Lower lobe of right lung (tissue), 2 donors: ENCODE data around the gene UBE2N. TPM values are rescaled to one million over a fixed set of nuclear protein-coding genes. Genes with fewer than 3 reads are reported as not detected.

Experiments used
- ATAC-seq, 2 donors: fragments of 200-7000 bp; cut with Tn5 transposase; one replicate each; pipeline ENCODE4 v1.9.1; 2020 to 2022; ENCODE audit warnings: mild to moderate bottlenecking in 2 of 2, moderate library complexity in 2 of 2
- DNase-seq: peaks from one replicate; pipeline ENCODE4 v3.0.0-alpha.2; 2020
- H3K27ac ChIP-seq: fragments of 200-600 bp; one replicate; pipeline ENCODE4 v1.8.0; 2022
- H3K27me3 ChIP-seq: fragments of 200-600 bp; one replicate; pipeline ENCODE4 v1.8.0; 2022; ENCODE audit warnings: low read depth
- H3K36me3 ChIP-seq: fragments of 200-600 bp; one replicate; pipeline ENCODE4 v1.8.0; 2022; ENCODE audit warnings: mild to moderate bottlenecking
- H3K4me1 ChIP-seq: fragments of 200-600 bp; one replicate; pipeline ENCODE4 v1.8.0; 2022
- H3K4me3 ChIP-seq: fragments of 200-600 bp; one replicate; pipeline ENCODE4 v1.8.0; 2022; ENCODE audit warnings: mild to moderate bottlenecking
- H3K9me3 ChIP-seq: fragments of 200-600 bp; one replicate; pipeline ENCODE4 v1.8.0; 2022
- CTCF ChIP-seq: fragments of 200-600 bp; IDR thresholded peaks from one replicate; pipeline ENCODE4 v1.8.0; 2022; ENCODE audit warnings: antibody characterized with exemption, mild to moderate bottlenecking
- intact Hi-C: fragments of 100-400 bp; cut with DNase I; formaldehyde crosslinking; loops from one replicate; pipeline ENCODE4 v1.11.0; 2022
- total RNA-seq: library from RNA; stranded (reverse); fragmentation: NEBNext Ultra II Directional; extraction: Animal tissue kit (Norgen Biotek cat#: 25700); gene quantifications from one replicate; pipeline ENCODE4 v1.2.1, GENCODE V29; 2021
- donor health status: DM: no; HTN: yes; CAD: no; lungs with severe emphysema.

Gene UBE2N
- total RNA-seq, 1 donor from 2014 or later: 65.7 TPM

- peaks cover 4% of the 10 kb centered on the region for H3K4me1 ChIP-seq
- no peak for ATAC-seq
- no peak for TF ChIP-seq CTCF
- H3K4me3 ChIP-seq: no peak overlapping the region
- intact Hi-C loops: no loop called here
- no peaks in the 10 kb centered on the region for H3K9me3 ChIP-seq
- H3K27ac ChIP-seq: no peak overlapping the region
- H3K27me3 ChIP-seq: no peaks in the 10 kb centered on the region
- DNase-seq: no peak
- no peaks in the 10 kb centered on the region for H3K36me3 ChIP-seq
Measured at GRCh38 chr12:93461503-93461902, 19.8 kb upstream of the UBE2N start.

DNA sequence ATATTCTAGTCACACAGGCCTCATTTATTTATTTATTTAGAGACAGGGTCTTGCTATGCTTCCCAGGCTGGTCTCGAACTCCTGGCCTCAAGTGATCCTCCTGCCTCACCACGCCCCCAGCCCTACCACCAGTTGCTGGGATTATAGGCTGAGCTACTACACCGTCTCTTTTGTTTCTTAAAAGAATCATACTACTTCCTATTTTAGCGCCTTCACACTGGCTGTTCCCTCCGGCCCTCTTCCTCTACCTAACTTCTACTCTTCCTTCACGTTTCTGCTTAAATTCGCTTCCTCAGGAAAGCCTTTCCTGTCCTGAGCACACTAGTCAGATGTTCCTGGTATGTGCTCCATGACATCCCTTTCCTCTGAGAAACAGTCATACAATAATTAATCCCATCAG, 19.2 kb upstream of the UBE2N start:
- no peak overlapping the region for H3K4me3 ChIP-seq
- H3K9me3 ChIP-seq: no peaks in the 10 kb centered on the region
- H3K27me3 ChIP-seq: no peaks in the 10 kb centered on the region
- H3K36me3 ChIP-seq: no peaks in the 10 kb centered on the region
- DNase-seq (no peak), ATAC-seq (no peak)
- intact Hi-C loops: no loop called here
- H3K27ac ChIP-seq: no peak overlapping the region
- H3K4me1 ChIP-seq: peaks cover 4% of the 10 kb centered on the region
- no peak for TF ChIP-seq CTCF

- no peak for DNase-seq
- Histone ChIP-seq H3K27me3 (no peaks in the 10 kb centered on the region), H3K27ac (no peak overlapping the region), H3K4me3 (no peak overlapping the region), H3K36me3 (no peaks in the 10 kb centered on the region), H3K9me3 (no peaks in the 10 kb centered on the region), H3K4me1 (peaks cover 4% of the 10 kb centered on the region)
- intact Hi-C loops: no loop called here
- no peak for ATAC-seq
- no peak for TF ChIP-seq CTCF
Measured at GRCh38 chr12:93460003-93460402, 18.3 kb upstream of the UBE2N start.

DNA sequence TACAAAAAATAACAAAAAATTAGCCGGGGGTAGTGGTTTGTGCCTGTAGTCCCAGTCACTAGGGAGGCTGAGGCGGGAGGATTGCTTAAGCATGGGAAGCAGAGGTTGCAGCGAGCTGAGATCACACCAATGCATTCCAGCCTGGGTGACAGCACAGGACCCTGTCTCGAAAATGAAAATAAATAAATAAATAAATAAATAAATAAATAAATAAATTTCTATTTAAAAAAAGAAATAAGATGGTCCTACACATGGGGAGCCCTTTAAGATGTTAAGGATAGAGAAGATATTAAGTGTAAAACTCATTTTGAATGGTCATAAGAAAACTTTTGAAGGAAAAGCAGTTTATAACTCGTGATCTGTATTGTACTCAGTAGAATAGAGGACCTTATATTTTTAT, 17.4 kb upstream of the UBE2N start:
- no peaks in the 10 kb centered on the region for H3K27me3 ChIP-seq

DNA sequence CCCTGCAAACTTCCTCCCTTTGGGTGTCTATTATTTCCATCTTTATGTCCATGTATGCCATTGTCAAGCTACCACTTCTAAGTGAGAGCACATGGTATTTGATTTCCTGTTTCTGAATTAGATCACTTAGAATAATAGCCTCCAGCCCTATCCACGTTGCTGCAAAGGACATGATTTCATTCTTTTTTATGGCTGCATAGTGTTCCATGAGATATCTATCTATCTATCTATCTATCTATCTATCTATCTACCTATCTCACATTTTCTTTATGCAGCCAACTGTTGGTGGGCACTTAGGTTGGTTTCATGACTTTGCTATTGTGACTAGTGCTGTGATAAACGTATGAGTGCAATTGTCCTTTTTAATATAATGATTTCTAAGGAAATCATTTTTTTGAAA, 14.3 kb upstream of the UBE2N start:
- Histone ChIP-seq H3K4me1 (peaks cover 4% of the 10 kb centered on the region), H3K27me3 (no peaks in the 10 kb centered on the region), H3K27ac (no peak overlapping the region), H3K36me3 (no peaks in the 10 kb centered on the region), H3K9me3 (no peaks in the 10 kb centered on the region), H3K4me3 (no peak overlapping the region)
- intact Hi-C loops: no loop called here
- no peak for TF ChIP-seq CTCF
- no peak for ATAC-seq
- DNase-seq: no peak

More for the DNA sequence above, 17.4 kb upstream of the UBE2N start:
- Histone ChIP-seq H3K36me3 (no peaks in the 10 kb centered on the region), H3K9me3 (no peaks in the 10 kb centered on the region), H3K27ac (no peak overlapping the region), H3K4me1 (peaks cover 4% of the 10 kb centered on the region), H3K4me3 (no peak overlapping the region)
- no peak for TF ChIP-seq CTCF
- ATAC-seq: no peak
- intact Hi-C loops: no loop called here
- no peak for DNase-seq

DNA sequence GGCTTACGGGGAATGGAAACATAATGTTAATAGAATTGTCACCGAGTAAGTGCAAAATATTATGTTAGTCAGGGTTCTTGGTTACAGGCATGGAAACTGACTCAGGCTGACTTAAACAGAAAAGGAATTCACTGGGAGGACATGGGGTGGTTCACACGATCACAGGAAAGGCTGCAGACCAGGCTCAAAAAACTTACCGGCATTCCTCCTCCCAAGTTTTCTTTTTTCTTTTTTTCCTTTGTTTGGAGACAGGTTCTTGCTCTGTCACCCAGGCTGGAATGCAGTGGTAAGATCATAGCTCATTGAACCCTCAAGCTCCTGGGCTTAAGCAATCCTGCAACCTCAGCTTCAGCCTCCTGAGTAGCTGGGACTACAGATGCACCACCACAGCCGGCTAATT, 11.9 kb upstream of the UBE2N start:
- H3K4me1 ChIP-seq: no peaks in the 10 kb centered on the region

More for the DNA sequence above, 11.9 kb upstream of the UBE2N start:
- ATAC-seq (no peak), DNase-seq (no peak)
- Histone ChIP-seq H3K36me3 (no peaks in the 10 kb centered on the region), H3K4me3 (no peak overlapping the region), H3K9me3 (no peaks in the 10 kb centered on the region), H3K27me3 (no peaks in the 10 kb centered on the region), H3K27ac (no peak overlapping the region)
- no peak for TF ChIP-seq CTCF
- intact Hi-C loops: no loop called here
